ENCODE measurements around the gene CPSF2. TPM values are rescaled to one million over a fixed set of nuclear protein-coding genes. Genes with fewer than 3 reads are reported as not detected.

The CPSF2 gene
- polyA plus RNA-seq, 1 of the 3 experiments (the other 2 are of a cell fraction) = 11.7 TPM

DNA sequence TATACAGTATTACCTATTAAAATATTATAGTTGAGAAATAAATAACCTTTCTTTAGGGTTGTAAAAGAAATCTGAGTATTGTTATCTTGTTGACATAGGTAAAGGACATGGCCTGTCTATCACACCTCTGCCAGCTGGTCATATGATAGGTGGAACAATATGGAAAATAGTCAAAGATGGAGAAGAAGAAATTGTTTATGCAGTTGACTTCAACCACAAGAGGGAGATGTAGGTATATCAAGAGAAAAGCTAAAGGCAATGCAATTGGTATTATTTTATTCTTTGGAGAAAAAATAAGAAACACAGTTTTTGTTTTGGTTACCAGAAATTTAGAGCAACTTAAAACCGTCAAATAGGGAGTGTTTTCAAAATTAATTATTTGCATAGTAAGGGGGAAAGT is 13.5 kb downstream of the CPSF2 start:
- no peaks in the 10 kb centered on the region for H3K27me3 ChIP-seq (ENCODE audit: insufficient read depth)
- TF ChIP-seq USF2 (IDR thresholded peaks at IDR 0.05; ENCODE audit: borderline replicate concordance, low read depth, low read length) (no peak), TEAD4 (IDR thresholded peaks at IDR 0.05; ENCODE audit: borderline replicate concordance, insufficient read depth) (no peak), PBX3 (IDR thresholded peaks at IDR 0.05) (no peak), FOXM1 (IDR thresholded peaks at IDR 0.05; ENCODE audit: low read depth) (no peak), SMC3 (IDR thresholded peaks at IDR 0.05; ENCODE audit: low read depth, low read length) (peak; percentile 30; the same call in 1 of the 2 replicates), GATA2 (CRISPR knock-in tag; IDR thresholded peaks at IDR 0.05) (no peak), YY1 (IDR thresholded peaks at IDR 0.05; ENCODE audit: low read depth) (no peak), USF1 (IDR thresholded peaks at IDR 0.05; ENCODE audit: borderline replicate concordance, low read depth) (no peak), EZH2phosphoT487 (IDR thresholded peaks at IDR 0.05; ENCODE audit: borderline replicate concordance, low read depth) (no peak), RAD21 (IDR thresholded peaks at IDR 0.05; ENCODE audit: low read length) (peak; percentile 60), TAF1 (IDR thresholded peaks at IDR 0.05; ENCODE audit: borderline replicate concordance, low read depth, low read length) (no peak), MXI1 (IDR thresholded peaks at IDR 0.05; ENCODE audit: low read depth, low read length) (no peak)
- TF ChIP-seq, protein P1, sequence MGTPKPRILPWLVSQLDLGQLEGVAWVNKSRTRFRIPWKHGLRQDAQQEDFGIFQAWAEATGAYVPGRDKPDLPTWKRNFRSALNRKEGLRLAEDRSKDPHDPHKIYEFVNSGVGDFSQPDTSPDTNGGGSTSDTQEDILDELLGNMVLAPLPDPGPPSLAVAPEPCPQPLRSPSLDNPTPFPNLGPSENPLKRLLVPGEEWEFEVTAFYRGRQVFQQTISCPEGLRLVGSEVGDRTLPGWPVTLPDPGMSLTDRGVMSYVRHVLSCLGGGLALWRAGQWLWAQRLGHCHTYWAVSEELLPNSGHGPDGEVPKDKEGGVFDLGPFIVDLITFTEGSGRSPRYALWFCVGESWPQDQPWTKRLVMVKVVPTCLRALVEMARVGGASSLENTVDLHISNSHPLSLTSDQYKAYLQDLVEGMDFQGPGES (IDR thresholded peaks at IDR 0.05; ENCODE audit: low read depth, low read length) = no peak
- TF ChIP-seq, protein P2, sequence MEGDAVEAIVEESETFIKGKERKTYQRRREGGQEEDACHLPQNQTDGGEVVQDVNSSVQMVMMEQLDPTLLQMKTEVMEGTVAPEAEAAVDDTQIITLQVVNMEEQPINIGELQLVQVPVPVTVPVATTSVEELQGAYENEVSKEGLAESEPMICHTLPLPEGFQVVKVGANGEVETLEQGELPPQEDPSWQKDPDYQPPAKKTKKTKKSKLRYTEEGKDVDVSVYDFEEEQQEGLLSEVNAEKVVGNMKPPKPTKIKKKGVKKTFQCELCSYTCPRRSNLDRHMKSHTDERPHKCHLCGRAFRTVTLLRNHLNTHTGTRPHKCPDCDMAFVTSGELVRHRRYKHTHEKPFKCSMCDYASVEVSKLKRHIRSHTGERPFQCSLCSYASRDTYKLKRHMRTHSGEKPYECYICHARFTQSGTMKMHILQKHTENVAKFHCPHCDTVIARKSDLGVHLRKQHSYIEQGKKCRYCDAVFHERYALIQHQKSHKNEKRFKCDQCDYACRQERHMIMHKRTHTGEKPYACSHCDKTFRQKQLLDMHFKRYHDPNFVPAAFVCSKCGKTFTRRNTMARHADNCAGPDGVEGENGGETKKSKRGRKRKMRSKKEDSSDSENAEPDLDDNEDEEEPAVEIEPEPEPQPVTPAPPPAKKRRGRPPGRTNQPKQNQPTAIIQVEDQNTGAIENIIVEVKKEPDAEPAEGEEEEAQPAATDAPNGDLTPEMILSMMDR (IDR thresholded peaks at IDR 0.05) = peak; percentile 78
- TF ChIP-seq, protein P3, sequence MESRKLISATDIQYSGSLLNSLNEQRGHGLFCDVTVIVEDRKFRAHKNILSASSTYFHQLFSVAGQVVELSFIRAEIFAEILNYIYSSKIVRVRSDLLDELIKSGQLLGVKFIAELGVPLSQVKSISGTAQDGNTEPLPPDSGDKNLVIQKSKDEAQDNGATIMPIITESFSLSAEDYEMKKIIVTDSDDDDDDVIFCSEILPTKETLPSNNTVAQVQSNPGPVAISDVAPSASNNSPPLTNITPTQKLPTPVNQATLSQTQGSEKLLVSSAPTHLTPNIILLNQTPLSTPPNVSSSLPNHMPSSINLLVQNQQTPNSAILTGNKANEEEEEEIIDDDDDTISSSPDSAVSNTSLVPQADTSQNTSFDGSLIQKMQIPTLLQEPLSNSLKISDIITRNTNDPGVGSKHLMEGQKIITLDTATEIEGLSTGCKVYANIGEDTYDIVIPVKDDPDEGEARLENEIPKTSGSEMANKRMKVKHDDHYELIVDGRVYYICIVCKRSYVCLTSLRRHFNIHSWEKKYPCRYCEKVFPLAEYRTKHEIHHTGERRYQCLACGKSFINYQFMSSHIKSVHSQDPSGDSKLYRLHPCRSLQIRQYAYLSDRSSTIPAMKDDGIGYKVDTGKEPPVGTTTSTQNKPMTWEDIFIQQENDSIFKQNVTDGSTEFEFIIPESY (IDR thresholded peaks at IDR 0.05; ENCODE audit: borderline replicate concordance, low read depth) = no peak
- no peak overlapping the region for H3K4me2 ChIP-seq
- H3K9me3 ChIP-seq = no peaks in the 10 kb centered on the region
- H3K36me3 ChIP-seq (replicated peaks in 1 of 2; ENCODE audit: control insufficient read depth in 1 of 2, insufficient read depth in 2 of 2, low read length in 1 of 2) = peaks cover 55 to 88% of the 10 kb centered on the region in 2 experiments
- H3K4me3 ChIP-seq (ENCODE audit: low read depth in 2 of 2, low read length in 1 of 2) = no peak overlapping the region
- 92% methylated on average over 1 of the region's 1 CpG for WGBS (ENCODE audit: low lambda C conversion rate)
- H3K9ac ChIP-seq = no peak overlapping the region
- H3K9me2 ChIP-seq = no peaks in the 10 kb centered on the region
- DNase-seq = peak; percentile 22
- POLR2A ChIA-PET = interaction anchor here (2.0 kb wide), 1 partner anchor 14 kb away, joined by 4 read pairs; the partner anchor contains the start of genes CPSF2 and NDUFB1
- 0 out of 2 replicates have a peak, but pooled peaks cover 3% of the 10 kb centered on the region for H3K79me2 ChIP-seq (ENCODE audit: insufficient read depth)
- H3K27ac ChIP-seq (ENCODE audit: low read depth in 2 of 2, low read length in 1 of 2) = no peak overlapping the region
- H3F3A ChIP-seq (replicated peaks; ENCODE audit: insufficient read depth) = peaks cover 8% of the 10 kb centered on the region
- H2AFZ ChIP-seq (ENCODE audit: low read depth) = no peak overlapping the region
- no peaks in the 10 kb centered on the region for H3K4me1 ChIP-seq (ENCODE audit: control insufficient read depth in 1 of 2, insufficient read depth in 2 of 2, low read depth in 1 of 2, low read length in 1 of 2)
- CTCF ChIA-PET = interaction anchor here (0.6 to 3.5 kb wide), 10 partner anchors 9 to 553 kb away, joined by 3 to 24 read pairs (median 4); partner anchors contain the start of genes ATXN3, CPSF2 and NDUFB1
- no peaks in the 10 kb centered on the region for H4K20me1 ChIP-seq (ENCODE audit: insufficient read depth)
